Fibroblast of pulmonary artery (primary cell): ENCODE data around the gene STAT3.

Experiments used
- DNase-seq: peaks from one replicate; pipeline ENCODE4 v3.0.0-alpha.2; 2010; ENCODE audit warnings: low read depth
- H3K4me3 ChIP-seq: replicated peaks from 2 replicates; pipeline ENCODE4 v1.5.1; 2011; ENCODE audit warnings: low read depth, mild to moderate bottlenecking, control low read depth, low read length, moderate library complexity
- CTCF ChIP-seq: IDR thresholded peaks from 2 replicates; pipeline ENCODE4 v1.5.1; 2011; ENCODE audit warnings: mild to moderate bottlenecking, control low read depth, low read length, inconsistent platforms; ENCODE audit errors: missing control alignments

The STAT3 gene

DNA sequence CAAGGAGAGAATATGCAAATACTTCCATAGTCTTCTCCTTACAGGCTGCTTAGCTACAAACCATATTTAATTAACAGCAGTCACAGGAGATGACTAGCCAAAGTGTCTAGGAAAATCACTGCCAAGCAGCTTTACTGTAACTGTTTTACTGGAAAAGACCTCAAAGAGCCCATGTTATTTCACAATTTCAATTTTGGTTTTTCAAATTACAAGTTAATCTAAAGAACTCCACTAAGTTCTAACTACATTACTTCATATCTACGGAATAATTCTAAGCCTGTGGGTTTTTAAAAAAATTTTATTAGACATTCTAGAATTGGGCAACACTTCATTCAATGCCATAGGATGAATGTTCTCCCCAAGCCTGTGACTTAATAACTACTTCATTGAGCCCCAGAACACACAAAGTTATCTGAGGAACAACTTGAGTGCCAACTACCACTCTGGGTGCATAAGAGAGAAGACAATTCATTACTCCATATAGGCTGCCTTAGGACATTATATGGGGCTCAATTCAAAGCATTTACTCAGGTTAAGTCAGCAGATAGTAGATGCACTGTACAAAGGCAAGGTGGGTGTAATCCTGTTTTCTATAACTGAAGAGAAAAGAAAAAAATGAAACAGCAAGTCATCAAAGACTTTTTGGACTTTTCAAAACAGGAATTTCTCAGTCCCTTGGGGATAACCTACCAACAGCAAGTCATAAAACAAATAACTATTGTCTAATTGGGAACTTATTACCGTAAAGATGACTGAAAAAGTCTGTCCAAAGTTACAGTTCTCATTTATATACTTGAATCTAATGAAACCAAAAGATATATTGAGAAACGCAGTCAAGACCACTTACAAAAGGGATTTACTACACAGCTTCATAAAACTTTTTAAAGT lies 33.0 kb downstream of the STAT3 start:
- DNase-seq = peak; percentile 53
- TF ChIP-seq CTCF = no peak
- H3K4me3 ChIP-seq = no peak overlapping the region

DNA sequence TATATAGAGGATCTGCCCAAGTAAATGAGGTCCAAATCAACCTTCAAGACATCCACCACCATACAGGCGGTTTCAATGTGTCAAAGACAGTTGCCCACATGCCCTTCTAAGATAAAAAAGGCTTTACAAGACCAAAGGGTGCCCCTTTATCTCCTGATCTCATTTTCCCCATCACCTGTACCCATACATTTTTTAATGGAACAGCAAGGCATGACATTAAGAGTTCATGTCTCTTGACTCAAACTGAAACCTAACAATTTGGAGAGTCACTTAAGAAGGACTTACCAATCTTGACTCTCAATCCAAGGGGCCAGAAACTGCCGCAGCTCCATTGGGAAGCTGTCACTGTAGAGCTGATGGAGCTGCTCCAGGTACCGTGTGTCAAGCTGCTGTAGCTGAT lies 40.1 kb downstream of the STAT3 start:
- TF ChIP-seq CTCF = no peak
- DNase-seq = no peak

GRCh38 chr17:42347606-42348005 lies 40.6 kb downstream of the STAT3 start:
- no peak overlapping the region for H3K4me3 ChIP-seq
- no peak for TF ChIP-seq CTCF
- no peak for DNase-seq

More for the DNA sequence above, 40.1 kb downstream of the STAT3 start:
- H3K4me3 ChIP-seq = no peak overlapping the region

GRCh38 chr17:42347198-42347597 lies 41.0 kb downstream of the STAT3 start:
- peak; percentile 72 for DNase-seq
- no peak overlapping the region for H3K4me3 ChIP-seq
- TF ChIP-seq CTCF = no peak

DNA sequence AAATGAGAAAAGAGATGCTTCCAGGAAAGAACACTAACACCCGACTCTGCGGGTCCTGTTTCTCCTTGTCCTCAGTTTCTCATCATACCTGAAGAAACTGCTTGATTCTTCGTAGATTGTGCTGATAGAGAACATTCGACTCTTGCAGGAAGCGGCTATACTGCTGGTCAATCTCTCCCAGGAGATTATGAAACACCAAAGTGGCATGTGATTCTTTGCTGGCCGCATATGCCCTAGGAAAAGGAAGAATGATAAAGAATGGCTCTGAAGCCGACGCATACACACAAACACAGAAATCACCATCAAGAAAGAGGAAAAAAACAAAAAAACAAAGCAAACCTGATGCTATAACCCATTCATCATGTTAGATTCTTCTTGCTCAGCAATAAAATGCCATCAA lies 41.8 kb downstream of the STAT3 start:
- DNase-seq = no peak
- TF ChIP-seq CTCF = no peak
- H3K4me3 ChIP-seq = no peak overlapping the region

DNA sequence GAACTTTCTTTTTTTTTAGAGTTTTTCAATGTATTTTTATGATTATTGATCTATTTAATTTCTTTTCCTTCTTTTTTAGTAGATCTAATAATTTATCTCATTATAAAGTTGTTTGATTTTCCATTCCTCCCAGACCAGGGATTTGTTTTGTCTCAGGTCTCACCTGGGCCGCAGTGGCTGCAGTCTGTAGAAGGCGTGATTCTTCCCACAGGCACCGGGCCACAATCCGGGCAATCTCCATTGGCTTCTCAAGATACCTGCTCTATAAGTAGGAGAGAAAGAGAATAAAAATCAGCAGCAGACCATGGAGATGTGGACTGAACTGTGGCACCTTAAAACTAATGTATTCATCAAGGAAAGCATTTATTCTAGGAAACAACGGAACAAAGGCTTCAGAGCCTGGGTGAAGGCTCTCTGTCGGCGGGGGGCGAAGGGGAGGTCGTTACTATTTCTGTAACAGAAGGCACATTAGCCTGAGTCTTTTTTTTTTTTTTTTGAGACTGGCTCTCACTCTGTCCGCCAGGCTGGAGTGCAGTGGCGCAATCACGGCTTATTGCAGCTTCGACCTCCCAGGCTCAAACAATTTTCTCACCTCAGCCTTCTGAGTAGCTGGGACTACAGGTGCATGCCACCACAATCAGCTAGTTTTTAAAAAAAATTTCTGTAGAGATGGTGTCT lies 42.7 kb downstream of the STAT3 start:
- H3K4me3 ChIP-seq = no peak overlapping the region
- DNase-seq = no peak
- TF ChIP-seq CTCF = no peak
